GM12865 (cell line): ENCODE measurements around the gene LHCGR.

Experiments used
- DNase-seq: peaks from one replicate; pipeline ENCODE4 v3.0.0; 2010; ENCODE audit warnings: low read depth
- H3K4me3 ChIP-seq: 2 replicates; pipeline ENCODE4 v1.5.1; 2011; ENCODE audit warnings: mild to moderate bottlenecking, low read depth, low read length, control low read depth
- CTCF ChIP-seq: IDR thresholded peaks from 2 replicates; pipeline ENCODE4 v1.5.1; 2011; ENCODE audit warnings: low read length, control low read depth, low read depth, inconsistent platforms; ENCODE audit not compliant: insufficient read depth; ENCODE audit errors: missing control alignments

LHCGR gene

GRCh38 chr2:48674933-48675332, 80.6 kb downstream of the LHCGR start:
- no peak for TF ChIP-seq CTCF
- DNase-seq = no peak

DNA sequence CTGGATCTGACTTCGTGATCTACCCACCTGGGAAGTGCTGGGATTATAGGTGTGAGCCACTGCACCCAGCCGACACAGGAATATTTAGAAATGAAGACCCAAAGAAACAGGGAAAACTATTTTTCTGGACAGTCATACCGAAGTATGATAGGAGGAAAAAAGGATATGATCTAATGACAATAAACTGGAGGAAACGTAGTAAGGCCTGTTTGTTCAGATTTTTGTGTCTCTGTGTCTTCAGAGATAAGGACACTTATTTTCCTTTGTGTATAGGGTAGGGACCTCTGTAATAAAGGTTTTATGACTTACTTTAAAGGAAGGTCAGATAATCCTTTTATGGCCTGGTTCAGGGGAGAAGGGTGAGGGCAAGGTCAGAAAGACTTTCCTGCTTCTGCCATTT, 81.9 kb downstream of the LHCGR start:
- DNase-seq = no peak
- no peak for TF ChIP-seq CTCF
- no peak overlapping the region for H3K4me3 ChIP-seq

More at GRCh38 chr2:48674933-48675332, 80.6 kb downstream of the LHCGR start:
- no peak overlapping the region for H3K4me3 ChIP-seq

- TF ChIP-seq CTCF = no peak
- H3K4me3 ChIP-seq = no peak overlapping the region
- DNase-seq = no peak
Observed at GRCh38 chr2:48668992-48669391, 86.5 kb downstream of the LHCGR start.

- no peak for DNase-seq
- no peak for TF ChIP-seq CTCF
- no peak overlapping the region for H3K4me3 ChIP-seq
Observed at GRCh38 chr2:48651158-48651790, 104.2 kb downstream of the LHCGR start.

GRCh38 chr2:48638261-48638660, 117.3 kb downstream of the LHCGR start:
- TF ChIP-seq CTCF = no peak
- no peak for DNase-seq

More at GRCh38 chr2:48638261-48638660, 117.3 kb downstream of the LHCGR start:
- no peak overlapping the region for H3K4me3 ChIP-seq
